ENCODE measurements around the gene CYP2C19. TPM values are rescaled to one million over a fixed set of nuclear protein-coding genes. Genes with fewer than 3 reads are reported as not detected.

Gene CYP2C19
- total RNA-seq: 100 to 1,000 TPM in 2 of 4 donors, 10 to 100 TPM in 2; 23.1 to 146 (median 111) TPM

DNA sequence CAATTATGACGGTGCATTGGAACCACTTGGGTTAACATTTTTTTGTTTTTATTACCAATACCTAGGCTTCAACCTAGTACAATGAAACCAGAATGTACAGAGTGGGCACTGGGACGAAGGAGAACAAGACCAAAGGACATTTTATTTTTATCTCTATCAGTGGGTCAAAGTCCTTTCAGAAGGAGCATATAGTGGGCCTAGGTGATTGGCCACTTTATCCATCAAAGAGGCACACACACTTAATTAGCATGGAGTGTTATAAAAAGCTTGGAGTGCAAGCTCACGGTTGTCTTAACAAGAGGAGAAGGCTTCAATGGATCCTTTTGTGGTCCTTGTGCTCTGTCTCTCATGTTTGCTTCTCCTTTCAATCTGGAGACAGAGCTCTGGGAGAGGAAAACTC is at the start of gene CYP2C19:
CYP2C19 (plus strand) TSS at position 289 of the 400 bp plus-strand sequence; CDS start at position 314, 25 bp downstream.
- Histone ChIP-seq H3K9me3 (no peaks in the 10 kb centered on the region), H3K4me3 (peak within 1 kb of the TSS in 2 of 4 donors; percentile 31 to 37), H3K27ac (no peak within 1 kb of the TSS), H3K27me3 (no peaks in the 10 kb centered on the region), H3K36me3 (no peaks in the 10 kb centered on the region), H3K4me1 (no peaks in the 10 kb centered on the region)
- no peak for TF ChIP-seq POLR2A (IDR thresholded peaks at IDR 0.05)
- TF ChIP-seq, protein P1, sequence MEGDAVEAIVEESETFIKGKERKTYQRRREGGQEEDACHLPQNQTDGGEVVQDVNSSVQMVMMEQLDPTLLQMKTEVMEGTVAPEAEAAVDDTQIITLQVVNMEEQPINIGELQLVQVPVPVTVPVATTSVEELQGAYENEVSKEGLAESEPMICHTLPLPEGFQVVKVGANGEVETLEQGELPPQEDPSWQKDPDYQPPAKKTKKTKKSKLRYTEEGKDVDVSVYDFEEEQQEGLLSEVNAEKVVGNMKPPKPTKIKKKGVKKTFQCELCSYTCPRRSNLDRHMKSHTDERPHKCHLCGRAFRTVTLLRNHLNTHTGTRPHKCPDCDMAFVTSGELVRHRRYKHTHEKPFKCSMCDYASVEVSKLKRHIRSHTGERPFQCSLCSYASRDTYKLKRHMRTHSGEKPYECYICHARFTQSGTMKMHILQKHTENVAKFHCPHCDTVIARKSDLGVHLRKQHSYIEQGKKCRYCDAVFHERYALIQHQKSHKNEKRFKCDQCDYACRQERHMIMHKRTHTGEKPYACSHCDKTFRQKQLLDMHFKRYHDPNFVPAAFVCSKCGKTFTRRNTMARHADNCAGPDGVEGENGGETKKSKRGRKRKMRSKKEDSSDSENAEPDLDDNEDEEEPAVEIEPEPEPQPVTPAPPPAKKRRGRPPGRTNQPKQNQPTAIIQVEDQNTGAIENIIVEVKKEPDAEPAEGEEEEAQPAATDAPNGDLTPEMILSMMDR (IDR thresholded peaks at IDR 0.05): no peak
- DNase-seq: no peak

GRCh38 chr10:94725871-94726270 is 36.6 kb upstream of the CYP2C19 start:
- Histone ChIP-seq H3K4me3 (no peak overlapping the region), H3K36me3 (peaks cover 0 to 7% (median 3%) of the 10 kb centered on the region in 3 donors), H3K9me3 (no peaks in the 10 kb centered on the region), H3K27me3 (no peaks in the 10 kb centered on the region), H3K4me1 (no peaks in the 10 kb centered on the region), H3K27ac (no peak overlapping the region)
- no peak for TF ChIP-seq POLR2A (IDR thresholded peaks at IDR 0.05)
- TF ChIP-seq, protein P1 (IDR thresholded peaks at IDR 0.05): no peak
- DNase-seq: no peak

DNA sequence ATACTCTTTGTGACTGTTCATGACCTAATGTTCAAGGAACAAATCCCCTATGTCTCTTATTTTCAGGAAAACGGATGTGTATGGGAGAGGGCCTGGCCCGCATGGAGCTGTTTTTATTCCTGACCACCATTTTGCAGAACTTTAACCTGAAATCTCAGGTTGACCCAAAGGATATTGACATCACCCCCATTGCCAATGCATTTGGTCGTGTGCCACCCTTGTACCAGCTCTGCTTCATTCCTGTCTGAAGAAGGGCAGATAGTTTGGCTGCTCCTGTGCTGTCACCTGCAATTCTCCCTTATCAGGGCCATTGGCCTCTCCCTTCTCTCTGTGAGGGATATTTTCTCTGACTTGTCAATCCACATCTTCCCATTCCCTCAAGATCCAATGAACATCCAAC is 27.3 kb upstream of the CYP2C19 start:
- Histone ChIP-seq H3K27ac (no peak overlapping the region), H3K4me3 (no peak overlapping the region), H3K36me3 (no peaks in the 10 kb centered on the region), H3K9me3 (no peaks in the 10 kb centered on the region), H3K4me1 (no peaks in the 10 kb centered on the region), H3K27me3 (no peaks in the 10 kb centered on the region)
- DNase-seq: no peak
- no peak for TF ChIP-seq POLR2A (IDR thresholded peaks at IDR 0.05)
- TF ChIP-seq, protein P1 (IDR thresholded peaks at IDR 0.05): no peak

DNA sequence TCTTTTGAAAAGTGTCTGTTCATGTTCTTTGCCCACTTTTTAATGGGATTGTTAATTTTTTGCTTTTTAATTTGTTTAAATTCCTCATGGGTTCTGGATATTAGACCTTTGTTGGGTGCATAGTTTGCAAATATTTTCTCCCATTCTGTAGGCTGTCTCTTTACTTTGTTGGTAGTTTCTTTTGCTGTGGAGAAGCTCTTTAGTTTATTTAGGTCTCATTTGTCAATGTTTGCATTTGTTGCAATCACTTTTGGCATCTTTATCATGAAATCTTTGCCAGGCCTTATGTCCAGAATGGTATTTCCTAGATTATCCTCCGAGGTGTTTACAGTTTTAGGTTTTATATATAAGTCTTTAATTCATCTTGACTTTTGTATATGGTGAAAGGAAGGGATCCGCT is 23.9 kb upstream of the CYP2C19 start:
- Histone ChIP-seq H3K9me3 (peaks cover 0 to 4% (median 0%) of the 10 kb centered on the region in 4 donors), H3K27me3 (no peaks in the 10 kb centered on the region), H3K4me1 (no peaks in the 10 kb centered on the region), H3K27ac (no peak overlapping the region), H3K4me3 (no peak overlapping the region), H3K36me3 (peaks cover 0 to 11% (median 0%) of the 10 kb centered on the region in 3 donors)
- DNase-seq: no peak
- no peak for TF ChIP-seq POLR2A (IDR thresholded peaks at IDR 0.05)
- TF ChIP-seq, protein P1 (IDR thresholded peaks at IDR 0.05): no peak

- DNase-seq: no peak
- TF ChIP-seq, protein P1 (IDR thresholded peaks at IDR 0.05): no peak
- no peak for TF ChIP-seq POLR2A (IDR thresholded peaks at IDR 0.05)
- Histone ChIP-seq H3K4me1 (no peaks in the 10 kb centered on the region), H3K27ac (no peak overlapping the region), H3K36me3 (peaks cover 0 to 20% (median 0%) of the 10 kb centered on the region in 3 donors), H3K9me3 (peaks cover 0 to 13% (median 0%) of the 10 kb centered on the region in 4 donors), H3K27me3 (no peaks in the 10 kb centered on the region), H3K4me3 (no peak overlapping the region)
Measured at GRCh38 chr10:94747137-94747536, 15.3 kb upstream of the CYP2C19 start.

DNA sequence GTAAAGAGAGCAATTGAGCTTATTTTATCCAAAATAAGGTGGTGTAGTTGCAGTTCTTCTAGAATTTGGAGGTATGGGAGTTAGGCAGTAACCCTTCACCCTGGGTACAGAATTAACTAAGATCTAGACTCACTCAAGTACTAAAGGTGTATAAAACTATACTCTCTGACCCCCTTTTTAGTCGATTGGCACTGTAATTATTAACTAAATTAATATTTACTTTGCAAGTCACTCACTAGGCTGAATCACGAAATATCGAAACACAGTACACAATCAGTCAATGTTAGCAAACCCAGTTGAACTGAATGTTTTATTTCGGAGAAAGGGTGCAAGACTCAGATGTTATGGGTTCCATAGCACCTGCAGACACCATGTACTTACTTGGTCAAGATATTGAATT is 14.6 kb upstream of the CYP2C19 start:
- Histone ChIP-seq H3K4me1 (no peaks in the 10 kb centered on the region), H3K27me3 (no peaks in the 10 kb centered on the region), H3K9me3 (peaks cover 0 to 13% (median 0%) of the 10 kb centered on the region in 4 donors), H3K4me3 (no peak overlapping the region), H3K27ac (no peak overlapping the region), H3K36me3 (peaks cover 0 to 20% (median 0%) of the 10 kb centered on the region in 3 donors)
- DNase-seq: no peak
- no peak for TF ChIP-seq POLR2A (IDR thresholded peaks at IDR 0.05)
- TF ChIP-seq, protein P1 (IDR thresholded peaks at IDR 0.05): no peak

Data from Peyer's patch (tissue), 4 donors.